ENCODE data around the gene TIMM44.
A peak's percentile ranks its signal among the peaks of the same experiment; 100 is the strongest.
"Not testable (repeated sequence)": the region's sequence is repeated elsewhere in the genome, so short reads cannot be mapped to it uniquely, and the experiment has no call there.

The TIMM44 gene

DNA sequence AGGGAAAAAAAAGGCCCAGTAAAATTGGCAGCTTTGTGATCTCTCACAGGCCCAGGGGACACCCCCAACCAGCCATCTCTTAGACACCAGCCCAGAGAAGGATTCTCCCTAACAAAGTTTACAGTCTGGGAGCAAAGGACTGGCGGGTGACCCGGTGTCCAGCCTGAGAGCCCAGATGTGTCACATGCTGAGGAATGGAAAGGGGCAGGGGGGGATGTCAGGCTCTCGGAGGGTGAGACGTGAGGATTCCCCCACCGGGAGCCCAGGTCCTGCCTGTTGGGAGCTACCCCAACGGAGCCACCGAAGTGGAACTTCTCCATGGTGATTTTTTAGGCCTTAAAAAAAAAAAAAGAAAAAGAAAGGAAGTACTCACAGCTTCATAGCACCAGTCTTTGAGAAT is 12.7 kb downstream of the TIMM44 start:
- H3K18ac ChIP-seq (ENCODE audit: low read length), result no peak overlapping the region
- no peaks in the 10 kb centered on the region for H3K9me3 ChIP-seq (replicated peaks in 1 of 2; ENCODE audit: control insufficient read depth in 2 of 2, insufficient read depth in 1 of 2, low read depth in 1 of 2, low read length in 2 of 2)
- H2AK5ac ChIP-seq (ENCODE audit: low read depth, low read length), result no peak overlapping the region
- H3K4ac ChIP-seq (ENCODE audit: low read length), result no peak overlapping the region
- WGBS, 2 donors (ENCODE audit: extremely low coverage in 2 of 2, insufficient read length in 2 of 2, insufficient replicate concordance in 1 of 2), result no CpG with 5 or more reads among the region's 7 CpGs
- no peak for DNase-seq (ENCODE audit: low spot score)
- peaks cover 38 to 74% of the 10 kb centered on the region in 2 donors for H3K36me3 ChIP-seq (replicated peaks in 1 of 2; ENCODE audit: control insufficient read depth in 2 of 2, insufficient read depth in 2 of 2, low read length in 2 of 2)
- no peak overlapping the region for H3K27ac ChIP-seq (replicated peaks; ENCODE audit: low read length)
- no peak overlapping the region for H2AFZ ChIP-seq (ENCODE audit: low read length)
- H3K23ac ChIP-seq (ENCODE audit: low read depth, low read length, poor library complexity), result no peak overlapping the region
- peak overlapping the region; percentile 30 for H3K9ac ChIP-seq (ENCODE audit: low read depth, low read length, poor library complexity)
- H2BK15ac ChIP-seq (ENCODE audit: low read length), result no peak overlapping the region
- H2BK5ac ChIP-seq (ENCODE audit: low read length), result no peak overlapping the region
- no peak overlapping the region for H4K8ac ChIP-seq (ENCODE audit: low read depth, low read length)
- H3K27me3 ChIP-seq (ENCODE audit: control insufficient read depth in 3 of 3, insufficient read depth in 3 of 3, low read depth in 1 of 3, low read length in 3 of 3), result no peaks in the 10 kb centered on the region
- H4K91ac ChIP-seq (ENCODE audit: low read depth, low read length, poor library complexity), result no peak overlapping the region
- peaks cover 2% of the 10 kb centered on the region for H3K79me1 ChIP-seq (ENCODE audit: low read depth, low read length)
- H2BK12ac ChIP-seq (ENCODE audit: low read length), result no peak overlapping the region
- no peak overlapping the region for H3K4me2 ChIP-seq (ENCODE audit: insufficient read depth, low read length, poor library complexity, severe bottlenecking)
- H3K4me1 ChIP-seq (ENCODE audit: control insufficient read depth in 2 of 2, insufficient read depth in 1 of 2, low read depth in 1 of 2, low read length in 2 of 2), result peaks cover 4 to 13% of the 10 kb centered on the region in 2 donors
- H2BK120ac ChIP-seq (ENCODE audit: low read depth, low read length), result no peak overlapping the region
- H3K14ac ChIP-seq (ENCODE audit: low read length), result no peak overlapping the region
- no peak overlapping the region for H3K4me3 ChIP-seq (ENCODE audit: low read length in 2 of 2)

DNA sequence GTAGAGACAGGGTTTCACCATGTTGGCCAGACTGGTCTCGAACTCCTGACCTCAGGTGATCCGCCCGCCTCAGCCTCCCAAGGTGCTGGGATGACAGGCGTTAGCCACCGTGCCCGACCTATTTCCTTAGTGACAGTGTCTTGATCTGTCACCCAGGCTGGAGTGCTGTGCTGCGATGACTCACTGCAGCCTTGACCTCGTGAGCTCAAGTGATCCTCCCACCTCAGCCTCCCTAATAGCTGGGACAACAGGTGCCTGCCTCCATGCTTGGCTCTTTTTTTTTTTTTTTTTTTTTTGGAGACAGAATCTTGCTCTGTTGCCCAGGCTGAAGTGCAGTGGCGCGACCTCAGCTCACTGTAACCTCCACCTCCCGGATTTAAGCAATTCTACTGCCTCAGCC is 13.4 kb downstream of the TIMM44 start:
- not testable (repeated sequence) for H4K8ac ChIP-seq (ENCODE audit: low read depth, low read length); H2BK15ac ChIP-seq (ENCODE audit: low read length); H2BK120ac ChIP-seq (ENCODE audit: low read depth, low read length); H3K23ac ChIP-seq (ENCODE audit: low read depth, low read length, poor library complexity); DNase-seq (ENCODE audit: low spot score); H3K27me3 ChIP-seq (ENCODE audit: control insufficient read depth in 3 of 3, insufficient read depth in 3 of 3, low read depth in 1 of 3, low read length in 3 of 3); H3K4me3 ChIP-seq (ENCODE audit: low read length in 2 of 2); H3K27ac ChIP-seq (replicated peaks; ENCODE audit: low read length); H3K79me1 ChIP-seq (ENCODE audit: low read depth, low read length); H3K9ac ChIP-seq (ENCODE audit: low read depth, low read length, poor library complexity); H3K18ac ChIP-seq (ENCODE audit: low read length); H3K4ac ChIP-seq (ENCODE audit: low read length); H3K9me3 ChIP-seq (replicated peaks in 1 of 2; ENCODE audit: control insufficient read depth in 2 of 2, insufficient read depth in 1 of 2, low read depth in 1 of 2, low read length in 2 of 2); H2AFZ ChIP-seq (ENCODE audit: low read length); H2AK5ac ChIP-seq (ENCODE audit: low read depth, low read length); H2BK5ac ChIP-seq (ENCODE audit: low read length); H3K4me2 ChIP-seq (ENCODE audit: insufficient read depth, low read length, poor library complexity, severe bottlenecking); H3K14ac ChIP-seq (ENCODE audit: low read length); H2BK12ac ChIP-seq (ENCODE audit: low read length); H4K91ac ChIP-seq (ENCODE audit: low read depth, low read length, poor library complexity)
- Histone ChIP-seq H3K4me1 (ENCODE audit: control insufficient read depth in 2 of 2, insufficient read depth in 1 of 2, low read depth in 1 of 2, low read length in 2 of 2) (peaks cover 4 to 13% of the 10 kb centered on the region in 2 donors), H3K36me3 (replicated peaks in 1 of 2; ENCODE audit: control insufficient read depth in 2 of 2, insufficient read depth in 2 of 2, low read length in 2 of 2) (peaks cover 34 to 68% of the 10 kb centered on the region in 2 donors)
- no CpG with 5 or more reads among the region's 11 CpGs for WGBS, 2 donors (ENCODE audit: extremely low coverage in 2 of 2, insufficient read length in 2 of 2, insufficient replicate concordance in 1 of 2)

DNA sequence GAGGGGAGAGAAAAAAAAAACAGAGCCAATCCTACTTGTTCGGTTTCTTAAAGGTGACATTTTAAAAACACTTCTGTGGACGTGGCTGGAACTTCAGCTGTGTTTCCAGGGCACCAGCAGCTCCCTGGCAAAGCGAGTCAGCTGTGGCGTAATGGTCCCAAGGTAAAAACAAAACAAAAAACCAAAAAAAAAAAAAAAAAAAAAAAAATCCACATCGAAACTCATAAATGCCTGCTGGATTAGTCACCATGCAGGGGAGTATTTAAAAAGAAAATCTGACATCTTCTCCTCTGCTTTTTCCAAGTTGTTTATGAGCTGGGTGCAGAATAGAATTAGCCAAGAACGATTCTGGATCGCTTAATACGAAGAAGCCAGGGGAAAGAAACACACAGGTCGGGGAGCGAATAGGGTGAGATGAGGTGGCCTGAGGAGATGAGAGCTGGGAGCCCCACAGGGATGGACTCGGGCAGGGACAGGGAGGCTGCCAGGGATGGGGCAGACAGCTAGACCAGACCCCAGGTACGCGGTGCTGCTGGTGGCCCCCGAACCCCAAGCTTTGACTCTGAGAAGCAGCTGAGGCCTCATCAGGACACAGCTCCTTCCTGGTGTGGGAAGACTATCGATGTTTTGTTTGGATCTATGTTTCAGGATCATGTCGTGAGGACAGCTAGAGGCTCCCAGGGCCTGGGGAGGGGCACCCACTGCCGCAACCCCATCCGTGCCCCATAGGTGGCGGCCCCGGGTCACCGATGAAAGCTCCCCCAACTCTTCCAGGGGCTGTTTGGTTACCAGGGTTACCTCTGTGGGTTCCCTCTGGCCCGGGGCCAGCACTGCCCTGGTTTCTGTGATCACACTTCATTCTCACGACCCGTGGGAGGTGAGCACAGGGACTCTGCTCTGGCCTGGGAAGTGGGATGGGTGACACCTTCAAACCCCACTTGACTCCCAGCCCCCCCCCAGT is 14.4 kb downstream of the TIMM44 start:
- Histone ChIP-seq H4K91ac (ENCODE audit: low read depth, low read length, poor library complexity) (no peak overlapping the region), H2AK5ac (ENCODE audit: low read depth, low read length) (no peak overlapping the region), H2BK12ac (ENCODE audit: low read length) (peak overlapping the region; percentile 41), H4K8ac (ENCODE audit: low read depth, low read length) (no peak overlapping the region), H3K9me3 (replicated peaks in 1 of 2; ENCODE audit: control insufficient read depth in 2 of 2, insufficient read depth in 1 of 2, low read depth in 1 of 2, low read length in 2 of 2) (no peaks in the 10 kb centered on the region), H3K27me3 (ENCODE audit: control insufficient read depth in 3 of 3, insufficient read depth in 3 of 3, low read depth in 1 of 3, low read length in 3 of 3) (no peaks in the 10 kb centered on the region), H3K18ac (ENCODE audit: low read length) (no peak overlapping the region), H2BK5ac (ENCODE audit: low read length) (no peak overlapping the region), H3K9ac (ENCODE audit: low read depth, low read length, poor library complexity) (no peak overlapping the region), H2BK15ac (ENCODE audit: low read length) (peak overlapping the region; percentile 75), H3K14ac (ENCODE audit: low read length) (no peak overlapping the region), H3K36me3 (replicated peaks in 1 of 2; ENCODE audit: control insufficient read depth in 2 of 2, insufficient read depth in 2 of 2, low read length in 2 of 2) (peaks cover 31 to 62% of the 10 kb centered on the region in 2 donors), H3K27ac (replicated peaks; ENCODE audit: low read length) (no peak overlapping the region), H3K4ac (ENCODE audit: low read length) (no peak overlapping the region), H3K4me2 (ENCODE audit: insufficient read depth, low read length, poor library complexity, severe bottlenecking) (no peak overlapping the region), H3K79me1 (ENCODE audit: low read depth, low read length) (peaks cover 9% of the 10 kb centered on the region), H2AFZ (ENCODE audit: low read length) (no peak overlapping the region), H3K23ac (ENCODE audit: low read depth, low read length, poor library complexity) (no peak overlapping the region), H2BK120ac (ENCODE audit: low read depth, low read length) (no peak overlapping the region), H3K4me3 (ENCODE audit: low read length in 2 of 2) (no peak overlapping the region), H3K4me1 (ENCODE audit: control insufficient read depth in 2 of 2, insufficient read depth in 1 of 2, low read depth in 1 of 2, low read length in 2 of 2) (peaks cover 6 to 17% of the 10 kb centered on the region in 2 donors)
- DNase-seq (ENCODE audit: low spot score), result no peak
- WGBS, 2 donors (ENCODE audit: extremely low coverage in 2 of 2, insufficient read length in 2 of 2, insufficient replicate concordance in 1 of 2), result no CpG with 5 or more reads among the region's 24 CpGs

DNA sequence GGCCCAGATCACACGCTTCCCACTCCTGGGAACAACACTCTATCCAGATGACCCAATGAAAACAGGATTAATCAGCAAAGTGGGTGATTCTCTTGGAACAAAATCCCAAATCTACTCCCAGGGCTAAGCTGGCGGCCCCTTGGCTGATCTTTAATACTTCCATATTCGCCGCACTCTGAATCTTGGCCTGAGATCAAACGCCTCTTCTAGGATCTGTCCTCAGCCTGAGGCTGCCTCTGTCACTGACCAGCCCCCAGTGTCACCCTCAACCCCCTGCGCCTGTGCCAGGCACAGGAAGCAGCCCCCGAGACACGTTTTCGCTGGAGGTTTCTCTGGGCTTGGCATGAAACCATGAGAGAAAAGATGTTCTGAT is 15.1 kb downstream of the TIMM44 start:
- Histone ChIP-seq H2AK5ac (ENCODE audit: low read depth, low read length) (no peak overlapping the region), H3K27me3 (ENCODE audit: control insufficient read depth in 3 of 3, insufficient read depth in 3 of 3, low read depth in 1 of 3, low read length in 3 of 3) (no peaks in the 10 kb centered on the region), H3K27ac (replicated peaks; ENCODE audit: low read length) (no peak overlapping the region), H3K14ac (ENCODE audit: low read length) (no peak overlapping the region), H3K9ac (ENCODE audit: low read depth, low read length, poor library complexity) (peak overlapping the region; percentile 80), H3K23ac (ENCODE audit: low read depth, low read length, poor library complexity) (no peak overlapping the region), H3K4ac (ENCODE audit: low read length) (no peak overlapping the region), H3K4me1 (ENCODE audit: control insufficient read depth in 2 of 2, insufficient read depth in 1 of 2, low read depth in 1 of 2, low read length in 2 of 2) (peaks cover 8 to 17% of the 10 kb centered on the region in 2 donors), H3K79me1 (ENCODE audit: low read depth, low read length) (peaks cover 16% of the 10 kb centered on the region), H2AFZ (ENCODE audit: low read length) (no peak overlapping the region), H2BK5ac (ENCODE audit: low read length) (peak overlapping the region; percentile 75), H2BK120ac (ENCODE audit: low read depth, low read length) (no peak overlapping the region), H3K4me3 (ENCODE audit: low read length in 2 of 2) (no peak overlapping the region), H4K8ac (ENCODE audit: low read depth, low read length) (no peak overlapping the region), H3K4me2 (ENCODE audit: insufficient read depth, low read length, poor library complexity, severe bottlenecking) (no peak overlapping the region), H2BK12ac (ENCODE audit: low read length) (no peak overlapping the region), H3K36me3 (replicated peaks in 1 of 2; ENCODE audit: control insufficient read depth in 2 of 2, insufficient read depth in 2 of 2, low read length in 2 of 2) (peaks cover 29 to 62% of the 10 kb centered on the region in 2 donors), H3K9me3 (replicated peaks in 1 of 2; ENCODE audit: control insufficient read depth in 2 of 2, insufficient read depth in 1 of 2, low read depth in 1 of 2, low read length in 2 of 2) (no peaks in the 10 kb centered on the region), H2BK15ac (ENCODE audit: low read length) (no peak overlapping the region), H3K18ac (ENCODE audit: low read length) (no peak overlapping the region), H4K91ac (ENCODE audit: low read depth, low read length, poor library complexity) (peak overlapping the region; percentile 53)
- no CpG with 5 or more reads among the region's 9 CpGs for WGBS, 2 donors (ENCODE audit: extremely low coverage in 2 of 2, insufficient read length in 2 of 2, insufficient replicate concordance in 1 of 2)
- no peak for DNase-seq (ENCODE audit: low spot score)

Measured in neuronal stem cell (in vitro differentiated cells).